ENCODE measurements around the gene HECTD2.
"Not testable (repeated sequence)": the region's sequence is repeated elsewhere in the genome, so short reads cannot be mapped to it uniquely, and the experiment has no call there.

The HECTD2 gene

DNA sequence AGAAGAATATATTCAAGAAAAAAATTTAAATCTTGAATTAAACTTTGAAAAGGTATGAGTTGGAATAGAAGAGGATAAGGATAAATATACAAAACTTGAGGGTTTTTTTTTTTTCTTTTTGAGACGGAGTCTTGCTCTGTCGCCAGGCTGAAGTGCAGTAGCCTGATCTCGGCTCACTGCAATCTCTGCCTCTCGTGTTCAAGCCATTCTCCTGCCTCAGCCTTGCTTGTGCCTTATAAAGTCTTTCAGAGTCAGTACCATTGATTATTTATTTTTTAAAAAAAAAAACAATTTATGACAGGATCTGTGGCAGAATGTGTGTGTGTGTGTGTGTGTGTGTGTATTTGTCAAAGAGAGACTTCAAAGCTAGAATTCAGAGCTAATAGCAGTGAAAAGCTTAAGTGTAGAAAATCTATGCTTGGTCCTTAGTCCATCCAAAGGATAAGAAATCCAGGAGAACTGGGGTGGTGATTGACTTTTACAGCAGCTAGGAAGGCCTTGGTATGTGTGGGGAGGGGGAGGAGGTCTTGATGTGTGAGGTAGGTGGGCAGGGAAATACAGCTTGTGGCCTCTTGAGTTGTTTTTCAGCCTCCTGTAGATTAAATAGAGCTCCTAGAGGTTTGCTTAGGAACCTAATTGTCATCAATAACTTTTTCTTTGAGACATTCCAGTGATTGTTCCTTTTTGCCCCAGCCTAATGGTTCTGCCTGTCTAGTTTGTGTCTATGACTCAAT lies 2.4 kb downstream of the HECTD2 start:
- DNase-seq, result no peak

DNA sequence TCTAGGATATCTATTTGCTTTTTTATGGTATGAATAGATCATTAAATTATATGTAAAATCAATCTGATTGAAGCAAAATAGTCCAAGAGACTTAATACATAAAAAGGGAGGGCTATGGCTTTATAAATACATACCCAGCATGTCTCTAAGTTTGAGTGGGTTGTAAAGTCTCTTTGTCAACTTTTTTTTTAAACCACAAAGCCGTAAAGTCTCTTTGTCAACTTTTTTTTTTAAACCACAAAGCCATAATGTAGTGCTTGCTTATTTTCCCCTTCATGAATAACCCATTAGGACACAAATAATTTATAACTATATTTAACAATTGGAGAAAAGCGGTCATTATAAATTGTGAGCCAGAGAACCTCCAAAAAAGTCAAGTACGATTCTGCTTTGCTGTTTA lies 5.7 kb downstream of the HECTD2 start:
- DNase-seq, result no peak

DNA sequence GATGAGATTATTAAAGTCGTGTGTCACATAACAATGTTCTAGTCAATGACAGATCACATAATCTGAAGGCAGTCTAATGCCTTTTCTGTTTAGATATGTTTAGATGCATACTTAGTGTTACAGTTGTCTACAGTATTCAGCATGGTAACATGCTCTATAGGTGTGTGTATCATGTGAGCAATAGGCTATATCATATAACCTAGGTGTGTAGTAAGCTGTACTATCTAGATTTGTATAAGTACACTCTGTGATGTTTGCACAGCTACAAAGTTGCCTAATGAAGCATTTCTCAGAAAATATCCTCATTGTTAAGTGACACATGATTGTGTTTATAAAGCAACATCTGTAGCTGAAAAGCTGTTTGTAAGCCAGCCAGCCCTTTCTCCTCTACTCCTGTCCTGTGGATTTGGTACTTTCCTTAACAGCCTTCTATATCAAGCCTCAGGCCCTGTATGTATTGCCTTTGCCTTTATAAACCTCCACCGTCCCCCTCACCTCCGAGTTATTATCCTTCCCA lies 6.3 kb downstream of the HECTD2 start:
- DNase-seq, result no peak

DNA sequence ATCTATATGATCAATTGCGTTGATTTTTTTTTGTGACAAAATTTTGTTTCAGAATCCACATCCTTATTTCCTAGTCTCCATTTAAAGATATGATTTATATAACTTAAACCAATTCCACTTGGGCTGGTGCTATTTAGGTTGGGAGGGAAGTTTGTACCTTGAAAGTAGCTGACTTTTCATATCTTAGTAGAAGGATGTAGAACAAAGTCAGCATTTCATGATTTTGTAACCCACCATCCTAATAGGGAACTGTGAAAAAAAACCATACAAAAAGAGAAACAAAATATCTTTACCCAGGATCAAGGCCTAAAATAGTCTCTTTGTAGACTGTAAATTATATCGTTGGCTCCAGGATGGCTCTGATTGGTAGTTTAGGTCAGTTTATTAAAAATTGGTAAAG lies 8.3 kb downstream of the HECTD2 start:
- DNase-seq, result no peak

DNA sequence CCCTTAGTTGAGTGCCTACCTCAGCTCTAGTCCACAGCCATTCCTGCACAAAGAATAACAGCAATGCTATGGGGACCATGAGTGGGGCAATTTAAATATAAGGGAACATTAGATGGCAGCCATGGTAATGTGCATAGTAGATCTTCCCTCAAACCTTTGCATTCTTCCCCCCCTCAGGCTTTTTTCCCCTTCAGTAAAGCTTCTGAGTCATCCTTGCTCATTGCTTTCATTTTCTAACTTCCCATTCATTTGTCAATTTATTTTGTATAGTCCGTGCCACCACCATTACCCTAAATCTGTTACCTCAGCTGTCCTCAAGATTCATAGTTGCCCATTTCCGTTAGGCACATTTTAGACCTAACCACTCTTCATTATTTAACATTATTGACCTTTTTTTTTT lies 10.7 kb downstream of the HECTD2 start:
- DNase-seq, result no peak

DNA sequence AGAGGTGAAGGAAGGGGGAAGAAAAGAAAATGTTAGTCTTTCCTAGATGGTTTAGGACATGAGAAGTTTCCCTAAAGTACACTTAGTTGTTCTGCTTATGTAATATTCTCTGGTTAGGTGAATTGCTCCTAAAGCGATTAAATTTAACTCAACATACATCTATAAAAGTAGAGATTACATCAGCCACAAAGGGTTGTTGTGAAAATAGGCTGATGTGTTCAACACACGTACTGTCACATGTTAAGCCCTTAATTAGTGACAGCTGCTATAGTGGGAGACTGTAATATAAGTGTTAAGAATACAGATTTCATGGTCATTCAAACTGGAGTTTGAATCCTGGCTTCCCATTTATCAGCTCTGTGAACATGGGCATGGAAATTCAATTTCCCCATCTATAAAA lies 12.8 kb downstream of the HECTD2 start:
- no peak for DNase-seq

DNA sequence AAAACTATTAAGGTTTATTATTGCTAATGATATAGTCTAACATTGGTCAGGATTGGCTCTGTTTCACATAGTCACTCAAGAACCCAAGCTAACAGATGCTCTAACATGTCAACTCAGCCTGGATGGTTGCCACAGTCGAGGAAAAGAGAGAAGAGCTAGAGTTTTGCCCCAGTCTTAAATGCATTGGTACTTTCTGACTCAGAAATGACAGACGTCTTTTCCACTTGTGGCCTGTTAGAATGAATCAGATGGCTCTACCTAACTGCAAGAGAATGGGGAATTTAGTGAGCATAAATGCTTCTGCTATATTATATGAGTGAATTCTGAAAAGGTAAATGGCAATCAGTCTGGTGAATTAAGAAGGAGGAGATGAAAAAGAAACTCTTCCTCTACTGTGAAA lies 13.9 kb downstream of the HECTD2 start:
- DNase-seq, result peak in 1 of 5 donors; percentile 25

DNA sequence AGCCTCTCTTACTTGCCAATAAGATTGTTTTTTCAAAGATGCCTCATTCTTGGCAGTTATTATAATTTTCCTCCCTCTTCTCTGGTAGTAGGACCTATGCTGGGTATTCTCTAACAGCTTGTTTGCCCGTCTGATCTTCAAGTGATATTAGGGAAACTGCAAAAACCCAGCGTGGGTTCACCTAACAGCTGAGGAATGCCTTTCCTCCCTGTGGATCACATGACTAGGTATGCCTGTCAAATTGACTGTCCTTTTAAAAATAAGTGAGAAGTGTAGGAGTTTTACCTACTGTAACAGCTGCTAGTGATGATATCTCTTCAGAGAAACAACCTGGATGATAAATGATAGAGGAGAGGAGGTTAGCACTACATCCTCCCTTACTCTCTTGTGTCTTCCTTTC lies 22.0 kb downstream of the HECTD2 start:
- no peak for DNase-seq

DNA sequence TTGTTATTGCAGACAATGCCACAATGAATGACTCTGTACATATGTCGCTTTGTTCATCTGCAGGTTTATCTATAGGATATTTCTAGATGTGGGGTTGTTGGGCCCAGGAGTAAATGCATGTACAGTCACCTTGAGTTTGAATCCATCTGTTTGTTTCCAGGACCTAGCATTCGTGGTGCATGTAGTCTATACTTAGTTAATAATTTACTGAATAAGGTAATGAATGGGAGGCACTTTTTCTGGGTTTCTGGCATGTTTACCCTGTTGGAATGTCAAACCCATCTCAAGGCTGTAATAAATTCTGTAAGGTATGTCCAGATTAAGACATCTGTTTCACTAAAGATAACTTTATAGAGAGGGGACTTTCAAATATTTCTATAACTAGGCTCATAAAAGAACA lies 23.5 kb downstream of the HECTD2 start:
- DNase-seq, result no peak

DNA sequence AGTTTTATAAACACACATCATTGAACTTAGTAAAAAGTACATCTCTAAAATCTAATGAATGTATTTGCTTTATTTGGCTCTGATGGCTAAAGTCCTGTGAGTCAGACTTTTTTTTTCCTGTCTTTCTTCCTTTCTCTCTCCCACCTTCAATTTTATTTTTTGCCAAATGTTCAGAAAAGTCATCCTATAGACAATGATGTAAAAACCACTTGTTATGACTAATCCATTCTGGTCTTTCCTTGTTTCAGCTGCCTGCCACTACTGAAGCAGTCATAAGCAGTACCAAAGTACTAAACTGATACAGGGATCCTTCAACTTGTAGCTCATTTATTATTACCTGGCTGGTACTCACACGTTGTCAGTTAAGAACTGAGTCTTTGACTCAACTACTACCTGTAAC lies 23.9 kb downstream of the HECTD2 start:
- DNase-seq, result no peak

DNA sequence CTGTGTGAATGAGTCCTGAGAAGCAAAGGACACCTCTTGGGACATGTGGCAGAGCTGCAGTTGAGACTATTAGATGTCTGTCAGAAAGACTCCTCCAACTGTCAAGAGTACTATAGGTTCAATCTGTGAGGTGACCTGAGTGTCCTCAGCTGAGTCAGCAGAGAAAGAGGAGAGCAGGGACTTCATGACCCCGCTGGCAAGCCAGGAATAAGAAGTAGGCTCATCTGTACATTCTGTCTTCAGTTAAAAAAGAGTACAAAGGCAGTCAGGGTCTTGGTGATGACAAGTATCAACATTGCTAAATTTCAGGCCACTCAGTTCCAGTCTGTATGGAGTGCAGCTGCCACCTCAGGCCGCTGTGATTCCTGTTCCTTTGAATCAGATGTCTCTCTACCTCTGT lies 25.1 kb downstream of the HECTD2 start:
- DNase-seq, result no peak

DNA sequence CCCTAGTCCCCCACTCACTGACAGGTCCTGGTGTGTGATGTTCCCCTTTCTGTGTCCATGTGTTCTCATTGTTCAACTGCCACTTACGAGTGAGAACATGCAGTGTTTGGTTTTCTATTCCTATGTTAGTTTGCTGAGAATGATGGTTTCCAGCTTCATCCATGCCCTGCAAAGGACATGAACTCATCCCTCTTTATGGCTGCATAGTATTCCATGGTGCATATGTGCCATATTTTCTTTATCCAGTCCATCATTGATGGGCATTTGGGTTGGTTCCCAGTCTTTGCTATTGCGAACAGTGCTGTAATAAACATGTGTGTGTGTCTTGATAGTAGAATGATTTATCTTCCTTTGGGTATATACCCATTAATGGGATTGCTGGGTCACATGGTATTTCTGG lies 28.1 kb downstream of the HECTD2 start:
- DNase-seq, result not testable (repeated sequence)

DNA sequence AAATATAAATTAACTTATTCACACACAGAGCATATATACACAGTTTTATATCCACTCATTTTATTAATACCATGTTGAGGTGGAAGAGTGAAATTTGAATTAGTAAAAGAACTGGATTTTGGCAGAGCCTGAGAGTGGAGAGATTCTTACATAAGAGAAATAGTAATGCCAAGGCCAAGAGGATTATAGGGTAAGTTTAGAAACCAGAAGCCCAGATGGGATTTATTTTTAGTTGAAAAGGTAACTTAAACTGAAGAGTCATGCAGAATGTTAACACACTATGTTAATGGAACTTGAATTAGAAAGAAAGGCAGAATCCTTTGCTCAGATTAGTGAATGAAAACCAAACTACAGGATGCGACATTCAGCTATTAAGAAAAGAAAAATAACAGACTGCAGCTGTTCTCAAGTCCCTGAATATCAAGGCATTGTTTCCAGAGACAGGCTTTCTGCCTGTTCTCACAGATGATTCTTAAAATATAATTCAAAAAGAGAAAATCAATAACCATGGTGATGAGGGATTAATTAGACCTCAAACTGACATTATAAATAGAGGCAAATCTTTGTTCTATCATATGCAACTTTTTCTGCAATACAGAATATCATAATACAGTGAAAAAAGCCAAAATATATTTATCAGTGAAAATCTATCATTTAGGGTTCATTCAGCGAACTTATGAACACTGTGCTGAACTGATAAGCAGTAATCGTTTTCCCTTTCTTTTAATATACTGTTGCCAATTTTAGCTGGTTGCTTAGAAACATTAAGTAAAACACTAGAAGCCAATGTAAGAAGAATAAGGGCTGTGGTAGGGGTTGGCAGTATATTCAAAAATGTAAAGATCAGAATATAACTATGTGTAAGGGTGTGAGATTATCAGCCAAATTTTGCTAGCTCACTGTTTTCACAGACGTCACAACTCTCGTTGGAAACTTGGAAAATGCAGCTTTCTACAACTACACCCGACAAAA lies 34.4 kb downstream of the HECTD2 start:
- DNase-seq, result no peak

DNA sequence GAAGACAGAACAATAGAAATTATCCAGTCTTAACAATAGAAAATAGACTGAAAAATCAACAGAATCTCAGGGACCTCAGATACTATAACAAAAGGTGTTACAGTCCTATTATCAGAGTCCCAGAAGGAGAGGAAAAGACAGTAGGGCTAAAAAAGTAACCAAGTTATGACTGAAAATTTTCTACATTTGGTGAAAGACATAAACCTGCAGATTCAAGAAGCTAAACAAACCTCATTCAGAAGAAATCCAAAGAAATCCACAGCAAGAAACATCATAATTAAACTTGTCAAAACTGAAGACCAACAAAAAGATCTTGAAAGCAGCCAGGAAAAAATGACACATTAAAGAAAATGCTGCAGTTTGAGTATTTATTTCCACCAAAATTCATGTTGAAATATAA lies 41.9 kb downstream of the HECTD2 start:
- no peak for DNase-seq

DNA sequence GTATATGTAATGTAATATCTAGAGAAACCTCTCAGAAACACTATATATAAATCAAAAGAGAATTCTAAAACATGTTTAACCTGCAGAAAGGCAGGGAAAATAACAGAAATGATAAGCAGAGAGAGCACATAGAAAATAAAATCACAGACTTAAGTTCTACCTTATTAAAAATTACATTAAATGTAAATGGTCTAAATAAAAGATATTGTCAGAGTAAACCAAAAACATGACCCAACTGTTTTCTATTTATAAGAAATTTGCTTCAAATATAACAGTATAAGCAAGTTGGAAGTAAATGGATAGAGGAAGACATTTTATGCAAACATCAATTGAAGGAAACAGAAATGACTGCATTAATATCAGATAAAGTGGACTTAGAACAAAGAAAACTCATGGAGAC lies 43.4 kb downstream of the HECTD2 start:
- DNase-seq, result no peak

DNA sequence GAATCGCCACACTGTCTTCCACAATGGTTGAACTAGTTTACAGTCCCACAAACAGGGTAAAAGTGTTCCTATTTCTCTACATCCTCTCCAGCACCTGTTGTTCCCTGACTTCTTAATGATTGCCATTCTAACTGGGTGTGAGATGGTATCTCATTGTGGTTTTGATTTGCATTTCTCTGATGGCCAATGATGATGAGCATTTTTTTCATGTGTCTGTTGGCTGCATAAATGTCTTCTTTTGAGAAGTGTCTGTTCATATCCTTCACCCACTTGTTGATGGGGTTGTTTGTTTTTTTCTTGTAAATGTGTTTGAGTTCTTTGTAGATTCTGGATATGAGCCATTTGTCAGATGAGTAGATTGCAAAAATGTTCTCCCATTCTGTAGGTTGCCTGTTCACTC lies 45.0 kb downstream of the HECTD2 start:
- DNase-seq, result not testable (repeated sequence)

DNA sequence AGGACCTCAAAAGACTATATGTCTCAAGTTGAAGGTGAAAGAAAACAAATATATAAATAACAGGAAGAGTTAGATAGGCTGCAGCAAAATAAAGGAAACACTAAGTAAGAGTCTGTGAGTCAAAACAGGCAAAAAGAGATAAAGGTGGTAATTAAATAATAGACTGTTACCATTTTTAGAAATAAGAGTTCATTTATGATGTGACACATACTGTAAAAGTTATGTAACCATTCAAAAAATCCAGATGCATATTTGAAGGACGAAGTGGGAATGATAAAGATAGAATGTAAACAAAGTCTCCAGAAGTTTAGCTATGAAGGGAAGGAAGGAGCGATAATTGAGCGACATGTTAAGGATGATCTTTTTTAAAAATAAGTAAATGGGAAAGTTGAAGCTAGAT lies 50.5 kb downstream of the HECTD2 start:
- no peak for DNase-seq

DNA sequence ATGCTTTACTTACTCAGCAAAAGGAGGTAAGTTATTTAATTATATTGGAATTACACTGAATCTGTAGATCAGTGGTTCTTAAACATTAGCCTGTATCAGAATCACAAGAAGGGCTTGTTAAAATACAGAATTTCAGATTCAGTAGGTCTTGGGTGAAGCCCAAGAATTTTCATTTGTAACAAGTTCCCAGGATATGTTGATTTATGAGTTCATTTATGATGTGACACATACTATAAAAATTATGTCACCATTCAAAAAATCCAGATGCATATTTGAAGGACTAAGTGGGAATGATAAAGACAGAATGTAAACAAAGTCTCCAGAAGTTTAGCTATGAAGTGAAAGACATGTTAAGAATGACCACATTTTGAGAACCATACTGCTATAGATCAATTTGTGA lies 52.3 kb downstream of the HECTD2 start:
- no peak for DNase-seq

DNA sequence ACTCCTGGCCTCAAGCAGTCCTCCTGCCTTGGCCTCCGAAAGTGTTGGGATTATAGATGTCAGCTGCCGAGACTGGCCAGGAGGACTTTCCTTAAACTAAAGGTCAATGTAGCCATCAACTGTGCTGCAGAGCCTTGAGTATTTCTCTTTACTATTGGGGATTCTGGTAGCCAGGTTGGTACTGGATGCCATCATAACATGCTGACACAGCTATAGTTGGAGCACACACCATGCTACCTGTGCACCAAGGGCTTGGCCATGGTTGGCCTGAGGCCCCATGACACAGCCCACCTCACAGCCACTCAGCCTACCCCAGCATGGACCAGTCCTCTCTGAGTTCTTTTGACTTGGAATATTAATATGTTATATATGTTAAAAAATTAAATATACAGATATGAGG lies 54.4 kb downstream of the HECTD2 start:
- DNase-seq, result no peak

DNA sequence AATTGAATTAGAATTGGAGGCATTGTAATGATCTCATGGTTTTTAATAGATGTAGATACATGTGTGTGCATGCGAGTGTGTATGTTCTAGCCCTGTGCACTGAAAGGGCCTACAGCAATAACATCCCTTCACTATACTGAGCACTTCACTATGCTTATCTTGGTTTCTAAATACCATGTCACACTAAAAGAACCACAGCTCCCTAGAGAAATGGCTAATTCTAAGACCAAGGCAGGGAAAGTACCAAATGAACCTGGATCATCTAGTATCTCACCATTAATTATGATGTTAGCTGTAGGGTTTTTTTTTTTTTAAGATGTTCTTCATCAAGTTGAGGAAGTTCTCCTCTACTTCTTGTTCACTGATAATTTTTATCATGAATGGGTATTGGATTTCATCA lies 55.1 kb downstream of the HECTD2 start:
- DNase-seq, result no peak

DNA sequence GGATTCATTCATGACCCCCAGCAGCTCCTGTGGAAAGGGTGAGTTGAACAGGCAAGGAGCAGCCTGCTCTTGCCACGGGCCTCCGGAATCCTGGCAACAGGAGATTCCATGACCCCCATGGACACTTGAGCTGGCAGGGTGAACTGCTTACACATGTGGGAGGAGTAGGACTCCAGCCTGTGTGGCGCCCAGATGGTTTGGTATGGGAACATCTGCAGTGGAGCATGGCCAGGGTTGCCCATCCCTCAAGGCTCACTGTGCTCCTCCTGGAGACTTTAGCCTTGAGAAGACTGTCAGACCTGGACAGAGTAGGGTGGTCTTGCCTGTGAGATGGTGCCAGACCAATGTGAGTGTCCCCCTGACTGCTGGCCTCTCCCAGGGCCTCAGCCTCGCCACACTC lies 57.0 kb downstream of the HECTD2 start:
- no peak for DNase-seq

DNA sequence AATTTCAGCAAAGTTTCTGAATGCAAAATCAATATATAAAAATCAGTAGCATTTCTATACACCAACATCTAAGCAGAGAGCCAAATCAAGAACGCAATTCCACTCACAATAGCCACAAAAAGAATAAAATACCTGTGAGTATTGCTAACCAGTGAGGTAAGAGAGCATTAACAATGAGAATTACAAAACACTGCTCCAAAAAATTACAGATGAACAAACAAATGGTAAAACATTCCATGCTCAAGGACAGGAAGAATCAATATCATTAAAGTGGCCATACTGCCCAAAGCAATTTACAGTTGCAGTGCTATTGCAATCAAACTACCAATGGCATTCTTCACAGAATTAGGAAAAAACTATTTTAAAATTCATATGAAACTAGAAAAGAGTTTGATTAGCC lies 61.5 kb downstream of the HECTD2 start:
- no peak for DNase-seq

DNA sequence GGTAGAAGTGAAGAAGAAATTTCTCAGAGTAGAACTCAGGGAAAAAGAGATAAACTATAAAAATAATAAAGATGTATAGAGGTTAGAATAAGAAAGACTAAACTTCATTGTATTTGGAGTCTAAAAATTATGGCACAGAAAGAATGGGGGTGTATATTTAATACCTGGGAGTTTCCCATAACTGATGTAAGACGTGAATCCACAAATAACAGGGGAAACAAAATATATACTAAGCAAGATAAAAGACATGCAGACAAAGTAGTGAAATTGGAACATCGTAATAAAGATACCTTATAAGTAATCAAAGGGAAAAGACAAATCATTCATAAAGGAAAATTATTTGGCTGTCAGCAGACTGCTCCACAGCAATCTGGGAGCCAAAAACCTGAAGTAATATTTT lies 62.8 kb downstream of the HECTD2 start:
- DNase-seq, result no peak

DNA sequence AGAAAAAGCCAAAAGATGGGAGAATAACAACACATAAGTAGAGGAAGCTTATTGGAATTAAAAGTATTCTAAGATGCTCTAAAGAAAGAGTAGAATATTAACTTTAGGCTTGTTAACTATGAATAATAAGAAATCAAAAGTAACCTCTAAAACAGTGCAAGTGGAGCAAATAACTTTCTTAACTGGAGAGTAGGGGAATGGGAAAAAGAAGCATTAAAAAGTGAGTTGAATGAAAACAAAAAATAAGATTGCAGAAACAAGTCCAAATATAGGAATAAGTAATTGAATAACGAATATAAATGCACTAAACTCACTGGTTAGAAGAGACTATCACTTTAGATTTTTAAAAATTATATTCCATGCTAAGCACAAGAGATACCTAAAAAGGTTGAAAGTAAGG lies 63.9 kb downstream of the HECTD2 start:
- DNase-seq, result no peak
